B cell (primary cell): ENCODE data around the gene ARL4A. TPM values are rescaled to one million over a fixed set of nuclear protein-coding genes. Genes with fewer than 3 reads are reported as not detected.

Experiments
- ATAC-seq: fragments of 200-7000 bp; cut with Tn5 transposase; one replicate; pipeline ENCODE4 v1.10.0; 2021; ENCODE audit warnings: low read depth, mild to moderate bottlenecking, moderate number of reproducible peaks, moderate library complexity
- CTCF ChIA-PET: fragments of 350-600 bp; sonication (Branson Sonifier 250); formaldehyde crosslinking; loops from one replicate; lab custom pipeline; 2021; ENCODE audit warnings: antibody characterized with exemption, inconsistent platforms; lab: Charles Lee
- POLR2A ChIA-PET: fragments of 350-600 bp; sonication (Branson Sonifier 250); formaldehyde crosslinking; loops from one replicate; lab custom pipeline; 2021; ENCODE audit warnings: antibody characterized with exemption; lab: Charles Lee
- DNase-seq: peaks from one replicate; pipeline ENCODE4 v3.0.0; 2013
- H2AFZ ChIP-seq: 2 replicates; pipeline ENCODE4 v1.6.1; 2012; ENCODE audit warnings: mild to moderate bottlenecking, low read depth, low read length; ENCODE audit not compliant: insufficient read depth, poor library complexity, severe bottlenecking
- H3K27ac ChIP-seq, 2 donors: 1 replicate in 1 of 2; 2 replicates in 1 of 2; pipeline ENCODE4 v1.5.1; 2012 to 2013; ENCODE audit warnings: low read length in 2 of 2, mild to moderate bottlenecking in 2 of 2, moderate library complexity in 1 of 2
- H3K27me3 ChIP-seq, 4 experiments: fragments of 200-600 bp in 1 of 4; sonication (generic) in 1 of 4; replicated peaks in 1 of 4; 1 replicate in 2 of 4; 2 replicates in 2 of 4; pipeline versions ENCODE4 v1.6.1 to v1.7.0; 2013 to 2016; ENCODE audit warnings: low read length in 3 of 4, mild to moderate bottlenecking in 2 of 4, mixed read lengths in 1 of 4, moderate library complexity in 1 of 4; ENCODE audit not compliant: insufficient read depth in 4 of 4, control insufficient read depth in 3 of 4; ENCODE audit errors: control extremely low read depth in 1 of 4
- H3K36me3 ChIP-seq, 2 experiments: replicated peaks in 1 of 2; 1 replicate in 1 of 2; 2 replicates in 1 of 2; pipeline versions ENCODE4 v1.6.1 to v1.7.1; 2013; ENCODE audit warnings: low read length in 1 of 2; ENCODE audit not compliant: insufficient read depth in 2 of 2, control insufficient read depth in 1 of 2; ENCODE audit errors: control extremely low read depth in 1 of 2, extremely low read depth in 1 of 2
- H3K4me1 ChIP-seq, 2 donors: fragments of 200-600 bp in 1 of 2; sonication (generic) in 1 of 2; 1 replicate in 1 of 2; 2 replicates in 1 of 2; pipeline versions ENCODE4 v1.5.1 to v1.6.1; 2013 to 2017; ENCODE audit warnings: low read length in 2 of 2; ENCODE audit not compliant: control insufficient read depth in 2 of 2, insufficient read depth in 2 of 2
- H3K4me2 ChIP-seq: replicated peaks from 2 replicates; pipeline ENCODE3; 2012; ENCODE audit warnings: mild to moderate bottlenecking, low read depth, low read length; ENCODE audit not compliant: poor library complexity, severe bottlenecking
- H3K4me3 ChIP-seq, 5 experiments: fragments of 200-600 bp in 1 of 5; sonication (generic) in 1 of 5; 1 replicate in 3 of 5; 2 replicates in 2 of 5; pipeline versions ENCODE4 v1.5.1 to v1.7.0; 2011 to 2016; ENCODE audit warnings: low read length in 4 of 5, mild to moderate bottlenecking in 4 of 5, low read depth in 2 of 5, control low read depth in 1 of 5, moderate library complexity in 1 of 5; ENCODE audit not compliant: insufficient read depth in 1 of 5; ENCODE audit errors: control extremely low read depth in 1 of 5, extremely low read depth in 1 of 5
- H3K79me2 ChIP-seq: fragments of 200-600 bp; sonication (generic); one replicate; pipeline ENCODE4 v1.6.0; 2016; ENCODE audit warnings: low read length; ENCODE audit not compliant: control insufficient read depth, insufficient read depth
- H3K9ac ChIP-seq: fragments of 200-600 bp; sonication (generic); 2 replicates; pipeline ENCODE4 v1.6.1; 2017; ENCODE audit warnings: mild to moderate bottlenecking, low read length, moderate library complexity
- H3K9me3 ChIP-seq, 3 donors: one replicate each; pipeline versions ENCODE4 v1.6.1 to v1.7.1; 2013; ENCODE audit warnings: low read length in 2 of 3; ENCODE audit not compliant: control insufficient read depth in 2 of 3, insufficient read depth in 1 of 3; ENCODE audit errors: control extremely low read depth in 1 of 3
- H4K20me1 ChIP-seq: 2 replicates; pipeline ENCODE4 v1.6.0; 2012; ENCODE audit warnings: mild to moderate bottlenecking, low read length; ENCODE audit not compliant: insufficient read depth, control insufficient read depth, poor library complexity, severe bottlenecking
- H3K27ac Mint-ChIP-seq: one replicate; pipeline ENCODE4 v1.8.0; 2021; ENCODE audit warnings: mixed read lengths
- H3K27me3 Mint-ChIP-seq: one replicate; pipeline ENCODE4 v1.8.0; 2021; ENCODE audit warnings: mixed read lengths
- H3K4me1 Mint-ChIP-seq: one replicate; pipeline ENCODE4 v1.8.0; 2021; ENCODE audit warnings: mixed read lengths
- H3K4me3 Mint-ChIP-seq: one replicate; pipeline ENCODE4 v1.8.0; 2021; ENCODE audit warnings: mixed read lengths
- H3K9me3 Mint-ChIP-seq: one replicate; pipeline ENCODE4 v1.8.0; 2022; ENCODE audit warnings: mixed read lengths; ENCODE audit not compliant: insufficient read depth
- CTCF ChIP-seq: fragments of 200-600 bp; IDR thresholded peaks from one replicate; pipeline ENCODE4 v1.8.0; 2022; ENCODE audit warnings: antibody characterized with exemption, mild to moderate bottlenecking
- EZH2 ChIP-seq: IDR thresholded peaks from 2 replicates; pipeline ENCODE4 v1.6.1; 2012; ENCODE audit warnings: borderline replicate concordance, low read depth, mild to moderate bottlenecking, moderate library complexity, low read length; ENCODE audit not compliant: insufficient read depth, poor library complexity, severe bottlenecking
- WGBS: methylation state at CpG from one replicate; pipeline ENCODE4 v1.1.5; 2013; ENCODE audit warnings: missing lambda C conversion rate; ENCODE audit not compliant: insufficient coverage; 5-methylcytosine and 5-hydroxymethylcytosine counted together
- intact Hi-C: fragments of 100-400 bp; cut with micrococcal nuclease; formaldehyde crosslinking; loops from one replicate; pipeline ENCODE4 v1.10.0; 2022
- polyA plus RNA-seq: library from polyadenylated mRNA; depleted of rRNA; stranded (reverse); fragments of >200 nt; gene quantifications from 2 replicates; pipeline ENCODE4 v1.2.3, GENCODE V29; 2012
- total RNA-seq, 2 donors: library from RNA; stranded (reverse); fragments of 120-200 nt in 1 of 2; gene quantifications; 1 replicate in 1 of 2; 2 replicates in 1 of 2; pipeline versions ENCODE4 v1.2.3 to v1.2.4, GENCODE V29; 2013 to 2022

The ARL4A gene
- total and polyA plus RNA-seq, 2 donors (not counting 1 experiment from before 2014, with no cell fraction given): 14.2 to 100 TPM

- Mint-ChIP-seq H3K4me3 (no peak overlapping the region), H3K27me3 (peaks cover 3% of the 10 kb centered on the region), H3K9me3 (no peaks in the 10 kb centered on the region), H3K4me1 (no peaks in the 10 kb centered on the region), H3K27ac (no peak overlapping the region)
- Histone ChIP-seq H2AFZ (no peak overlapping the region), H3K4me1 (peaks cover 4 to 7% of the 10 kb centered on the region in 2 donors), H3K79me2 (no peaks in the 10 kb centered on the region), H4K20me1 (no peaks in the 10 kb centered on the region), H3K27ac (no peak overlapping the region), H3K9ac (no peak overlapping the region), H3K4me3 (no peak overlapping the region), H3K36me3 (no peaks in the 10 kb centered on the region), H3K27me3 (no peaks in the 10 kb centered on the region), H3K4me2 (no peak overlapping the region), H3K9me3 (peaks cover 0 to 3% (median 0%) of the 10 kb centered on the region in 3 donors)
- 91% methylated on average over 6 of the region's 17 CpGs for WGBS
- no peak for ATAC-seq
- intact Hi-C loops: no loop called here
- no peak for TF ChIP-seq CTCF
- TF ChIP-seq EZH2: no peak
- ChIA-PET CTCF (no interaction called here), POLR2A (no interaction called here)
- no peak for DNase-seq
Observed at GRCh38 chr7:12719981-12720865, 32.8 kb downstream of the ARL4A start.

- TF ChIP-seq CTCF (no peak), EZH2 (no peak)
Observed at GRCh38 chr7:12721286-12721830, 33.9 kb downstream of the ARL4A start.

More at GRCh38 chr7:12721286-12721830, 33.9 kb downstream of the ARL4A start:
- peaks cover 0 to 3% (median 0%) of the 10 kb centered on the region in 3 donors for H3K9me3 ChIP-seq
- ATAC-seq: no peak
- no peaks in the 10 kb centered on the region for H3K4me1 ChIP-seq
- WGBS: 94% methylated on average over 3 of the region's 6 CpGs
- Mint-ChIP-seq H3K9me3 (no peaks in the 10 kb centered on the region), H3K27ac (no peak overlapping the region), H3K27me3 (peaks cover 3% of the 10 kb centered on the region), H3K4me3 (no peak overlapping the region), H3K4me1 (no peaks in the 10 kb centered on the region)
- no peak overlapping the region for H2AFZ ChIP-seq
- H3K27me3 ChIP-seq: no peaks in the 10 kb centered on the region
- H3K36me3 ChIP-seq: no peaks in the 10 kb centered on the region
- no peak overlapping the region for H3K9ac ChIP-seq
- H4K20me1 ChIP-seq: no peaks in the 10 kb centered on the region
- ChIA-PET POLR2A (no interaction called here), CTCF (no interaction called here)
- H3K27ac ChIP-seq: no peak overlapping the region
- H3K4me3 ChIP-seq: no peak overlapping the region
- H3K79me2 ChIP-seq: no peaks in the 10 kb centered on the region
- no peak for DNase-seq
- intact Hi-C loops: no loop called here
- no peak overlapping the region for H3K4me2 ChIP-seq
